ENCODE data around the gene MED9. TPM values are rescaled to one million over a fixed set of nuclear protein-coding genes. Genes with fewer than 3 reads are reported as not detected.

MED9 gene
- total and polyA plus RNA-seq, 2 donors (not counting 3 experiments of a cell fraction or from before 2014, with no cell fraction given) = 15.1 to 18.2 TPM

GRCh38 chr17:17511293-17511741 is 34.5 kb downstream of the MED9 start:
- TF ChIP-seq CTCF (IDR thresholded peaks at IDR 0.05; ENCODE audit: extremely low read depth in 1 of 2, insufficient read depth in 1 of 2, low read depth in 1 of 2, low read length in 2 of 2) (no peak), POLR2AphosphoS5 (IDR thresholded peaks at IDR 0.05; ENCODE audit: insufficient read depth, low read depth, low read length) (no peak), JUN (IDR thresholded peaks at IDR 0.05; ENCODE audit: borderline replicate concordance, insufficient read depth, insufficient read length, low read depth) (no peak), MAX (IDR thresholded peaks at IDR 0.05; ENCODE audit: insufficient read depth, insufficient read length) (no peak), GATA2 (IDR thresholded peaks at IDR 0.05; ENCODE audit: insufficient read depth, insufficient read length, low read depth, low read length) (no peak), POLR2A (IDR thresholded peaks at IDR 0.05; ENCODE audit: low read depth, low read length) (no peak), FOS (IDR thresholded peaks at IDR 0.05; ENCODE audit: borderline replicate concordance, insufficient read depth, low read length) (no peak), EZH2 (IDR thresholded peaks at IDR 0.05; ENCODE audit: borderline replicate concordance, low read depth, low read length, severe bottlenecking) (no peak), MYC (IDR thresholded peaks at IDR 0.05; ENCODE audit: low read depth, low read length) (no peak)
- ChIA-PET CTCF (interaction anchor here (1.2 to 4.5 kb wide), 4 partner anchors 10 to 102 kb away, joined by 4 to 37 read pairs (median 6); partner anchors contain the start of gene RASD1), POLR2A (no interaction called here)
- DNase-seq (ENCODE audit: low read depth, low spot score) = no peak
- H3K4me3 ChIP-seq (replicated peaks in 1 of 3; ENCODE audit: insufficient read depth in 1 of 3, low read depth in 1 of 3, low read length in 3 of 3) = no peak overlapping the region
- no peak for FAIRE-seq
- H3K79me2 ChIP-seq (ENCODE audit: control insufficient read depth, insufficient read depth, low read length) = no peaks in the 10 kb centered on the region
- no peaks in the 10 kb centered on the region for H3K36me3 ChIP-seq (ENCODE audit: control insufficient read depth in 2 of 2, extremely low read depth in 1 of 2, insufficient read depth in 2 of 2, low read length in 2 of 2)
- H3K4me2 ChIP-seq (ENCODE audit: insufficient read depth, low read length) = no peak overlapping the region
- no peaks in the 10 kb centered on the region for H3K9me1 ChIP-seq (replicated peaks; ENCODE audit: control insufficient read depth, extremely low read depth, insufficient read depth, low read length)
- no peaks in the 10 kb centered on the region for H3K27me3 ChIP-seq (ENCODE audit: control insufficient read depth in 2 of 2, insufficient read depth in 2 of 2, low read length in 2 of 2)
- no peaks in the 10 kb centered on the region for H3K9me3 ChIP-seq (replicated peaks; ENCODE audit: control insufficient read depth, insufficient read depth, low read length)
- dilution Hi-C loops (cut with MboI; ENCODE audit: extremely low pct_ligation_motif_present, low sequenced_read_pairs) = no loop called here
- no peak overlapping the region for H2AFZ ChIP-seq (ENCODE audit: low read depth, low read length)
- no TSS peak for BruUV-seq (replicated peaks)
- no peaks in the 10 kb centered on the region for H4K20me1 ChIP-seq (replicated peaks; ENCODE audit: control insufficient read depth, extremely low read depth, insufficient read depth, low read length)
- H3K9ac ChIP-seq (replicated peaks; ENCODE audit: extremely low read depth, insufficient read depth, low read length) = no peak overlapping the region
- H3K4me1 ChIP-seq (ENCODE audit: control insufficient read depth, extremely low read depth, insufficient read depth, low read length) = no peaks in the 10 kb centered on the region
- H3K27ac ChIP-seq (ENCODE audit: insufficient read depth, low read depth, low read length) = no peak overlapping the region
- intact Hi-C loops (cut with micrococcal nuclease) = no loop called here

All from endothelial cell of umbilical vein (primary cell).